A673 (cell line): Measurements from ENCODE around the gene NXPH3. TPM values are rescaled to one million over a fixed set of nuclear protein-coding genes. Genes with fewer than 3 reads are reported as not detected.

ENCODE experiments used
- BruUV-seq: library from RNA; stranded (reverse); fragments of 400-500 nt; replicated peaks from 2 replicates; lab custom pipeline; 2021; lab: Mats Ljungman, UMichigan
- CTCF ChIA-PET: fragments of 300-600 bp; sonication (Branson Sonifier 250); formaldehyde crosslinking; loops from one replicate; lab custom pipeline; 2022; ENCODE audit warnings: antibody characterized with exemption; lab: Charles Lee
- POLR2A ChIA-PET: fragments of 300-600 bp; sonication (Branson Sonifier 250); formaldehyde crosslinking; loops from one replicate; lab custom pipeline; 2022; ENCODE audit warnings: antibody characterized with exemption; ENCODE audit not compliant: low non-redundant PET; lab: Charles Lee
- DNase-seq: peaks from one replicate; pipeline ENCODE4 v3.0.0-alpha.2; 2015; ENCODE audit warnings: low spot score
- H3K27ac ChIP-seq: fragments of 200-600 bp; sonication (generic); 2 replicates; pipeline ENCODE4 v1.5.1; 2016; ENCODE audit warnings: mixed run types, low read depth, mild to moderate bottlenecking, mixed read lengths, antibody characterized with exemption, low read length; ENCODE audit not compliant: poor library complexity, severe bottlenecking
- H3K27me3 ChIP-seq: fragments of 200-600 bp; sonication (generic); replicated peaks from 2 replicates; pipeline ENCODE4 v1.6.1; 2017; ENCODE audit warnings: mixed run types, low read depth, mild to moderate bottlenecking, mixed read lengths, antibody characterized with exemption, low read length; ENCODE audit not compliant: insufficient read depth, poor library complexity
- H3K36me3 ChIP-seq: fragments of 200-600 bp; sonication (generic); 2 replicates; pipeline ENCODE4 v1.6.1; 2016; ENCODE audit warnings: mixed run types, mild to moderate bottlenecking, mixed read lengths, antibody characterized with exemption, low read length; ENCODE audit not compliant: insufficient read depth, poor library complexity, severe bottlenecking
- H3K4me1 ChIP-seq: fragments of 200-600 bp; sonication (generic); 2 replicates; pipeline ENCODE4 v1.6.1; 2017; ENCODE audit warnings: mixed run types, mild to moderate bottlenecking, mixed read lengths, antibody characterized with exemption, low read length; ENCODE audit not compliant: insufficient read depth, poor library complexity, severe bottlenecking
- H3K4me3 ChIP-seq: fragments of 200-600 bp; sonication (generic); 2 replicates; pipeline ENCODE4 v1.5.1; 2016; ENCODE audit warnings: low read depth, mixed run types, mild to moderate bottlenecking, mixed read lengths, low read length; ENCODE audit not compliant: poor library complexity, severe bottlenecking
- H3K9me3 ChIP-seq: fragments of 200-600 bp; sonication (generic); 2 replicates; pipeline ENCODE4 v1.6.1; 2016; ENCODE audit warnings: mixed run types, low read depth, mild to moderate bottlenecking, mixed read lengths, antibody characterized with exemption, low read length; ENCODE audit not compliant: poor library complexity, severe bottlenecking
- CTCF ChIP-seq: fragments of 300-800, 200-600 bp; sonication (generic); conservative IDR thresholded peaks from 2 replicates; pipeline ENCODE4 v1.5.1; 2017; ENCODE audit warnings: low read depth, mild to moderate bottlenecking, antibody characterized with exemption, low read length, moderate library complexity, mixed read lengths
- EZH2 ChIP-seq: fragments of 200-600 bp; sonication (generic); IDR thresholded peaks from 2 replicates; pipeline ENCODE4 v1.6.1; 2017; ENCODE audit warnings: borderline replicate concordance, low read depth, mild to moderate bottlenecking, mixed read lengths, antibody characterized with exemption, low read length; ENCODE audit not compliant: poor library complexity, severe bottlenecking
- intact Hi-C: fragments of 100-400 bp; cut with micrococcal nuclease; formaldehyde crosslinking; loops from one replicate; pipeline ENCODE4 v1.10.0; 2022; ENCODE audit not compliant: unreplicated experiment
- total RNA-seq: library from RNA; stranded (reverse); gene quantifications from 2 replicates; pipeline ENCODE4 v1.2.3, GENCODE V29; 2021

NXPH3 gene
- total RNA-seq, 1 experiment from 2014 or later: 0.21 TPM

GRCh38 chr17:49580055-49580721 is 4.5 kb downstream of the NXPH3 start:
- no TSS peak for BruUV-seq
- H3K4me3 ChIP-seq: no peak overlapping the region
- no peaks in the 10 kb centered on the region for H3K9me3 ChIP-seq
- ChIA-PET POLR2A (no interaction called here), CTCF (no interaction called here)
- no peak overlapping the region for H3K27ac ChIP-seq
- DNase-seq: no peak
- peaks cover 12% of the 10 kb centered on the region for H3K27me3 ChIP-seq
- intact Hi-C loops: no loop called here
- H3K4me1 ChIP-seq: peaks cover 8% of the 10 kb centered on the region
- TF ChIP-seq EZH2 (no peak), CTCF (no peak)
- no peaks in the 10 kb centered on the region for H3K36me3 ChIP-seq

GRCh38 chr17:49580981-49581647 is 5.4 kb downstream of the NXPH3 start:
- intact Hi-C loops: no loop called here

GRCh38 chr17:49581648-49581998 is 6.0 kb downstream of the NXPH3 start:
- no TSS peak for BruUV-seq
- POLR2A ChIA-PET: no interaction called here
- Histone ChIP-seq H3K27ac (no peak overlapping the region), H3K36me3 (no peaks in the 10 kb centered on the region), H3K4me3 (no peak overlapping the region), H3K4me1 (peaks cover 5% of the 10 kb centered on the region), H3K27me3 (peaks cover 10% of the 10 kb centered on the region), H3K9me3 (no peaks in the 10 kb centered on the region)
- no peak for TF ChIP-seq EZH2
- TF ChIP-seq CTCF: no peak
- DNase-seq: no peak
- intact Hi-C loops: no loop called here
- CTCF ChIA-PET: no interaction called here

More at GRCh38 chr17:49580981-49581647, 5.4 kb downstream of the NXPH3 start:
- CTCF ChIA-PET: interaction anchor here (0.7 kb wide), 1 partner anchor 342 kb away, joined by 4 read pairs; no protein-coding TSS in a partner anchor
- DNase-seq: no peak
- Histone ChIP-seq H3K9me3 (no peaks in the 10 kb centered on the region), H3K27ac (no peak overlapping the region), H3K36me3 (no peaks in the 10 kb centered on the region), H3K27me3 (peaks cover 10% of the 10 kb centered on the region), H3K4me3 (no peak overlapping the region), H3K4me1 (peaks cover 8% of the 10 kb centered on the region)
- no peak for TF ChIP-seq CTCF
- no peak for TF ChIP-seq EZH2
- no TSS peak for BruUV-seq
- POLR2A ChIA-PET: no interaction called here
